HuH-7.5 (cell line): Measurements from ENCODE around the gene INSC.

Source experiments
- DNase-seq: peaks from one replicate; pipeline ENCODE4 v3.0.0; 2011; ENCODE audit warnings: low spot score

The INSC gene

GRCh38 chr11:15148169-15148568 lies 33.4 kb downstream of the INSC start:
- DNase-seq = no peak

DNA sequence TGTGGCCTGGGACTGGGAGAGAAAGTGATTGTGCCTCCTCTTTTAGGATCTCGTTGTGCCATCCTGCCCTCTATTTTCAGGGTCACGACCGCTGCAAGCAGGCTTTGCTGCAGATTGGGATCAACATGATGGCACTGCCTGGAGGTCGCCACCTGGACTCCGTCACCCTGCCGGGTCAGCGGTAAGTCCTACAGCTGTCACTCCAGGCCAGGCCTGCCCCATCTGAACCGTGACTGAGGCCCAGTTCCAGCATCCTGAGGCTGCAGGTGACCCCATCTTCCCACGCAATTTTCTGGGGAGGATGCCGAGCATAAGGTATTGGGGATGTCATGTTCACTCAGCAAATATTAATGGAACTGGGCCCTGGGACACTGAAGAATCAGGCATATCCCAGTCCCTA lies 34.3 kb downstream of the INSC start:
- no peak for DNase-seq

GRCh38 chr11:15150507-15150906 lies 35.8 kb downstream of the INSC start:
- no peak for DNase-seq

GRCh38 chr11:15153231-15153630 lies 38.5 kb downstream of the INSC start:
- no peak for DNase-seq

DNA sequence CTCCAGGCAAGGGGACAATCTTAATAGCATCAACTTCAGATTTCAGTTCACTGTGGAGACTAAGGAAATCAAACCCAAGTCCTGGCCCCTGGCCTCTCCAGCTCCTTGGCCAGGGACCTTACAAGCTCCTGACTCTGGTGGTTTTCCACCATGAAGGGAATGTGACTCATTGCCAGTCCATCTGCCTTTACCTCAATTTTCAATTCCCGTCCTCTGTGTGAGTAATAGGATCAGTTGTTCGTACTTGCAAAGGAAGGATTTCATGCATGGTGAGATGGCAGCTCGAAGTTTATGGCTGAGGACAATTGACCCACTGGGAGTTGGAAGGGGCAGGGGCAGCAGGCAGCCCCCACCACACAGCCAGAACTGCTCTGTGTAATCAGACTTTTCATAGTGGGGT lies 42.5 kb downstream of the INSC start:
- no peak for DNase-seq

GRCh38 chr11:15157606-15158137 lies 42.9 kb downstream of the INSC start:
- no peak for DNase-seq

- no peak for DNase-seq
Observed at GRCh38 chr11:15158351-15159015, 43.8 kb downstream of the INSC start.

GRCh38 chr11:15159085-15159484 lies 44.4 kb downstream of the INSC start:
- peak; percentile 11 for DNase-seq

- no peak for DNase-seq
Observed at GRCh38 chr11:15161790-15162189, 47.1 kb downstream of the INSC start.

- no peak for DNase-seq
Observed at GRCh38 chr11:15163136-15163535, 48.4 kb downstream of the INSC start.

DNA sequence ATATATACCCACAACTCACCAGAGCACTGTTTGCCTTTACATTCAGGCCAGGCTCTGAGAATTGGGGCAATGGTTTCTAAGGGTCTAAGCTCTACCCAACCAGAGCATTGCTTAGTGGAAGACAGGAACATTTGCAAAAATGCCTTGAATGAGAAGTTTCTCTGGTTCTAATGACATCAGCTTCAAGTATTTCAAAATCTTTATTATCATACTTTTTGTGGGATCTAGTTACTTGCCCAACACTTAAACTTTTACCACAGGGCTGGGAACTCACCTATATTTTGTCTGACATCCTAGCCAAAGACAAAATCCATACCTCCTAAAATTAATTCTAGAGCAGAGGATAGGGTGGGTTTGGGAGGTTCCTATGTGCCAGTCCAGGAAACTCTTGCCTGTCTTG lies 51.5 kb downstream of the INSC start:
- no peak for DNase-seq

DNA sequence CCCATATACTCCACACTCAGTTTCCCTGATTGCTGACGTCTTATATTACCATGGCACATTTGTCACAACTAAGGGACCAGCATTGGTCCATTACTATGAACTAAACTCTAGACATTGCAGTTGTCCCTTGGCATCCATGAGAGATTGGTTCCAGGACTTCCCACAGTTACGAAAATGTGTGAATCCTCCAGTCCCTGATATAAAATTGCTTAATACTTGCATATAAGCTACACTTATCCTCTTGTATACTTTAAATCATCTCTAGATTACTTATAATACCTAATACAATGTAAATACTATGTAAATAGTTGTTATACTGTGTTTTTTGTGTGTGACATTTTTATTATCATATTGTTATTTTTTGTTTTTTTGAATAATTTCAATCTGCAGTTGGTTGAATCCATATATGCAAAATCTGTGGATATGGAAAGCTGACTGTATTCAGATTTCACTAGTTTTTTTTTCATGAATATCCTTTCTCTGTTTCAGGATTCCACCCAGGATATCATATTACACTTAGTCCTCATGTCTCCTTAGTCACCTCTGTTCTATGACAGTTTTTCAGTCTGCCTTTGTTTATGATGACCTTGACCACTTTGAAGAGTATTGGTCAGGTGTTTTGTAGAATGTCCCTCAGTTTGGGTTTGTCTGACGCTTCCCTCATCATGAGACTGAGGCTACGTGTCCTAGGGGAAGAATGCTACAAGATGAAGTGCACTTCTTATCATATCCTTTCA lies 55.3 kb downstream of the INSC start:
- no peak for DNase-seq

GRCh38 chr11:15170698-15171097 lies 56.0 kb downstream of the INSC start:
- no peak for DNase-seq

GRCh38 chr11:15171956-15172355 lies 57.2 kb downstream of the INSC start:
- no peak for DNase-seq

GRCh38 chr11:15175831-15176230 lies 61.1 kb downstream of the INSC start:
- no peak for DNase-seq

GRCh38 chr11:15176646-15177163 lies 62.0 kb downstream of the INSC start:
- DNase-seq = no peak

GRCh38 chr11:15177491-15177890 lies 62.8 kb downstream of the INSC start:
- no peak for DNase-seq

DNA sequence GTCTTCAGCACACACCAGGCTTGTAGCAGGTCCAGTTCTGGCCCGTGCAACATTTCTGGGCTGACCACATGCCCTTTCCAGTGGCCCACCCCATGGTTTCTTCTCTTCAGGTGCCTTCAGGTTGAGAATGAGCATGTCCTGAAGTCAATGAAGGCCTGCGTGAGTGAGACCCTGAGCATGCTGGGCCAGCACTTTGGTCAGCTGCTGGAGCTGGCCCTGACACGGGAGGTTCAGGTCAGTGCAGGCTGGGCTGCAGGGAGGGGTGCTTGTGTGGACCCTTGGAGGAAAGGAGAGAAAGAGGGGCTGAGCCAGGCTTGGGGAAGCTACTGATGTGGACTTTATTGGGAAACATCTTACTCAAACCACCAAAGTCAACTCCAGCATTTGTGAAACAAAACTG lies 63.5 kb downstream of the INSC start:
- no peak for DNase-seq

DNA sequence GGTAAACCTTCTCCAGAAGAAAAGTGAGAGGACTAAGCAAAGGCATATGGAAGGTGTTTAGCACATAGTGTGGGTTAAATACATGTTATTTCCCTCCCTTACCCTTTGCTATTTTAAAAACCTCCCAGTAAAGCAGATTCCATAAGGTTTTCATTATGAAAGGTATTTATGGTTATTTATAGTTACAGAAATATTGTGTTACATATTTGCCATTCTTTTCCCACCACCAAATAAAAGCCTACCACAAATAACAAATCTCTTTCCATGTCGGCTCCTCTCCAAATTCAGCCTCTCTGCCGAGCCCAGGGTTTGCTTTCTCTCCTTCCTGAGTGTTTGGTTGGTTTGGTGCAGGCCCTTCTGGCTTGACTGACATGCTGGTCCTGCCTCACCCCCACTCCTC lies 64.4 kb downstream of the INSC start:
- no peak for DNase-seq

- DNase-seq = no peak
Observed at GRCh38 chr11:15180212-15180792, 65.6 kb downstream of the INSC start.

- DNase-seq = no peak
Observed at GRCh38 chr11:15182372-15182771, 67.6 kb downstream of the INSC start.

DNA sequence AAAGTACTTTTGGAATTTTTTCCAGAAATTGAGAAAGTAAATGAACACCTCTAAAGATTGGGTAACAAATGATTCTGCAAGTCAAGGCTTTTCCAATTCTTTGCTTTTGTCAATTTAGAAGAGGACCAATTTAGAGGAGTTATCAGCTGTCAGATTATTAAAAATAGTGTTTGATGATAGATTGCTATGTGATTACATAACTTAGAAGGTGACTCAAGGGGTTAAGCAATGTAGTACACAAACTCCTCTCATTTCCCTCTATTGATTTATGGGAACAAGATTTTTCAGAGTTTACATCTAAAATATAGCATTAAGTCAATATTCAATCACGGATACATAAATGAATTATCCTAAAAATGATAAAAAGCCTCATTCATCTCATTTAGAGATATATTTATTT lies 70.3 kb downstream of the INSC start:
- no peak for DNase-seq

DNA sequence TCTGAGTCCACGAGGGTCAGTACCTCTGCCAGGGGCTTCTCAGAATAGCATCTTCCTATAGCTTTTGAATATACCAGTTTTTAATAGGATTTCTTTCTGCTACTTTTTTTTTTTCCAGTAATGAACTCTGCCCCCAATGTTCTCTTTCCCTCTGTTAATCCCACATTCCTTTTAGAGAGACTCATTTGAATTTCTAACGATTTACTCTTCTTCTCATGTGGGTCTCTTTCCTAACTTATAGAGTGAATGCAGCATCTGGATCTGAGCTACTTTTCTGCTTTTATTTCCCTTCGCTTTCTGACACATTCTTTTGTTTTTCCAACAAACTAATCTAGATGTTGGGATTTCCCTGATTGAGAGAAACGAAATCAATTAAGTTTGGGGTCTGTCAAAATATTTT lies 71.4 kb downstream of the INSC start:
- DNase-seq = no peak
